ENCODE data around the gene TADA2A. TPM values are rescaled to one million over a fixed set of nuclear protein-coding genes. Genes with fewer than 3 reads are reported as not detected.

TADA2A gene
- polyA plus RNA-seq, 2 of the 4 experiments (the other 2 are of a cell fraction): 9.9 to 27.1 TPM

GRCh38 chr17:37490022-37490587 lies 83.4 kb downstream of the TADA2A start:
- no peak for FAIRE-seq
- ATAC-seq: peak; percentile 26 to 37
- TF ChIP-seq PHF8 (IDR thresholded peaks at IDR 0.05; ENCODE audit: borderline replicate concordance, low read depth): peak; percentile 20; the same call in 1 of the 2 replicates
- TF ChIP-seq CTCF (IDR thresholded peaks at IDR 0.05): peak; percentile 33; the same call in 2 of the 3 replicates
- no peak for TF ChIP-seq BHLHE40 (IDR thresholded peaks at IDR 0.05; ENCODE audit: low read depth, low read length)
- TF ChIP-seq JUN (IDR thresholded peaks at IDR 0.05): peak in 1 of 2 experiments; percentile 17; a peak in 1 of 5 replicates
- ChIA-PET CTCF (interaction anchor here (0.7 to 2.3 kb wide), 6 partner anchors 13 to 102 kb away, joined by 3 to 9 read pairs (median 4); no protein-coding TSS in a partner anchor), POLR2A (interaction anchor here (0.6 to 1.0 kb wide), 4 partner anchors 43 to 83 kb away, joined by 3 to 4 read pairs (median 4); partner anchors contain the start of genes ACACA and TADA2A)
- Histone ChIP-seq H3K27ac (peak overlapping the region; percentile 89 to 95), H3K4me3 (peak overlapping the region; percentile 67), H3K4me1 (peaks cover 39% of the 10 kb centered on the region), H3K9me3 (no peaks in the 10 kb centered on the region), H3K4me2 (peak overlapping the region; percentile 88)
- peak; percentile 46 to 59 for DNase-seq (ENCODE audit: low read depth in 1 of 2, low spot score in 1 of 2)
- WGBS (ENCODE audit: missing lambda C conversion rate): under 1% methylated on average over 18 of the region's 56 CpGs

- Histone ChIP-seq H3K27ac (peak overlapping the region; percentile 89 to 95; a peak in 5 of 6 replicates), H3K4me1 (peaks cover 43% of the 10 kb centered on the region), H3K4me3 (peak overlapping the region; percentile 67), H3K4me2 (peak overlapping the region; percentile 88), H3K9me3 (no peaks in the 10 kb centered on the region)
- ChIA-PET CTCF (interaction anchor here (0.7 to 2.3 kb wide), 11 partner anchors 12 to 326 kb away, joined by 3 to 9 read pairs (median 3); no protein-coding TSS in a partner anchor), POLR2A (interaction anchor here (0.9 kb wide), 1 partner anchor 84 kb away, joined by 4 read pairs; the partner anchor contains the start of genes ACACA and TADA2A)
- FAIRE-seq: no peak
- peak; percentile 49 to 64 for ATAC-seq
- 16% methylated on average over 23 of the region's 24 CpGs for WGBS (ENCODE audit: missing lambda C conversion rate)
- DNase-seq (ENCODE audit: low read depth in 1 of 2, low spot score in 1 of 2): peak; percentile 82 to 90
- TF ChIP-seq FOXS1 (CRISPR knock-in tag; IDR thresholded peaks at IDR 0.05): no peak
- TF ChIP-seq TP53 (CRISPR knock-in tag; IDR thresholded peaks at IDR 0.05): no peak
- no peak for TF ChIP-seq CEBPB (IDR thresholded peaks at IDR 0.05)
- TF ChIP-seq ESRRA (IDR thresholded peaks at IDR 0.05; ENCODE audit: borderline replicate concordance, low read length): no peak
- 0 out of 2 replicates have a peak, but pooled peaks have one; percentile 27 for TF ChIP-seq HDAC2 (IDR thresholded peaks at IDR 0.05)
- no peak for TF ChIP-seq REST (IDR thresholded peaks at IDR 0.05)
- peak; percentile 73; the same call in 1 of the 2 replicates for TF ChIP-seq MYC (IDR thresholded peaks at IDR 0.05; ENCODE audit: borderline replicate concordance, low read length)
- no peak for TF ChIP-seq BCL3 (IDR thresholded peaks at IDR 0.05)
- TF ChIP-seq RARB (CRISPR knock-in tag; IDR thresholded peaks at IDR 0.05): 0 out of 2 replicates have a peak, but pooled peaks have one; percentile 41
- TF ChIP-seq NPAS2 (CRISPR knock-in tag; IDR thresholded peaks at IDR 0.05; ENCODE audit: borderline replicate concordance): no peak
- no peak for TF ChIP-seq NR3C1 (IDR thresholded peaks at IDR 0.05)
- TF ChIP-seq HES2 (IDR thresholded peaks at IDR 0.05): no peak
- 0 out of 2 replicates have a peak, but pooled peaks have one; percentile 50 for TF ChIP-seq TFCP2L1 (CRISPR knock-in tag; IDR thresholded peaks at IDR 0.05)
- TF ChIP-seq E2F6 (IDR thresholded peaks at IDR 0.05; ENCODE audit: borderline replicate concordance, low read depth): peak; percentile 67
- peak; percentile 88 for TF ChIP-seq KDM1A (IDR thresholded peaks at IDR 0.05; ENCODE audit: low read depth)
- no peak for TF ChIP-seq EP300 (IDR thresholded peaks at IDR 0.05)
- TF ChIP-seq ATOH8 (CRISPR knock-in tag; IDR thresholded peaks at IDR 0.05; ENCODE audit: low read depth): peak; percentile 73; the same call in 1 of the 2 replicates
- peak; percentile 95 for TF ChIP-seq MAX (IDR thresholded peaks at IDR 0.05)
- TF ChIP-seq FOSL2 (IDR thresholded peaks at IDR 0.05): peak; percentile 46; the same call in 1 of the 2 replicates
- TF ChIP-seq FOSL2 (CRISPR knock-in tag; IDR thresholded peaks at IDR 0.05): peak; percentile 93
- peak; percentile 34; the same call in 1 of the 2 replicates for TF ChIP-seq GATA3 (IDR thresholded peaks at IDR 0.05; ENCODE audit: borderline replicate concordance)
Measured at GRCh38 chr17:37490638-37491614, 84.2 kb downstream of the TADA2A start.
